ENCODE data around the gene PDCD6IP.

- TF ChIP-seq CTCF (IDR thresholded peaks at IDR 0.05) (no peak), ZFX (IDR thresholded peaks at IDR 0.05; ENCODE audit: borderline replicate concordance) (no peak)
Measured at GRCh38 chr3:33900809-33901505, 102.5 kb downstream of the PDCD6IP start.
